GM18951 (cell line): ENCODE results near the gene FBXO42.
"Not testable (repeated sequence)": the region's sequence is repeated elsewhere in the genome, so short reads cannot be mapped to it uniquely, and the experiment has no call there.

Source experiments
- POLR2A ChIP-seq: IDR thresholded peaks from 4 replicates; pipeline ENCODE4 v1.6.1; 2011; ENCODE audit warnings: mild to moderate bottlenecking; ENCODE audit not compliant: insufficient read length, insufficient read depth; ENCODE audit errors: extremely low read depth
- in situ Hi-C: fragments of 300-500 bp; cut with MboI; formaldehyde crosslinking; loops from one replicate; pipeline ENCODE4 v1.12.0; 2022; ENCODE audit warnings: low sequenced_read_pairs, mixed read lengths, inconsistent platforms; ENCODE audit not compliant: unreplicated experiment

Gene FBXO42

DNA sequence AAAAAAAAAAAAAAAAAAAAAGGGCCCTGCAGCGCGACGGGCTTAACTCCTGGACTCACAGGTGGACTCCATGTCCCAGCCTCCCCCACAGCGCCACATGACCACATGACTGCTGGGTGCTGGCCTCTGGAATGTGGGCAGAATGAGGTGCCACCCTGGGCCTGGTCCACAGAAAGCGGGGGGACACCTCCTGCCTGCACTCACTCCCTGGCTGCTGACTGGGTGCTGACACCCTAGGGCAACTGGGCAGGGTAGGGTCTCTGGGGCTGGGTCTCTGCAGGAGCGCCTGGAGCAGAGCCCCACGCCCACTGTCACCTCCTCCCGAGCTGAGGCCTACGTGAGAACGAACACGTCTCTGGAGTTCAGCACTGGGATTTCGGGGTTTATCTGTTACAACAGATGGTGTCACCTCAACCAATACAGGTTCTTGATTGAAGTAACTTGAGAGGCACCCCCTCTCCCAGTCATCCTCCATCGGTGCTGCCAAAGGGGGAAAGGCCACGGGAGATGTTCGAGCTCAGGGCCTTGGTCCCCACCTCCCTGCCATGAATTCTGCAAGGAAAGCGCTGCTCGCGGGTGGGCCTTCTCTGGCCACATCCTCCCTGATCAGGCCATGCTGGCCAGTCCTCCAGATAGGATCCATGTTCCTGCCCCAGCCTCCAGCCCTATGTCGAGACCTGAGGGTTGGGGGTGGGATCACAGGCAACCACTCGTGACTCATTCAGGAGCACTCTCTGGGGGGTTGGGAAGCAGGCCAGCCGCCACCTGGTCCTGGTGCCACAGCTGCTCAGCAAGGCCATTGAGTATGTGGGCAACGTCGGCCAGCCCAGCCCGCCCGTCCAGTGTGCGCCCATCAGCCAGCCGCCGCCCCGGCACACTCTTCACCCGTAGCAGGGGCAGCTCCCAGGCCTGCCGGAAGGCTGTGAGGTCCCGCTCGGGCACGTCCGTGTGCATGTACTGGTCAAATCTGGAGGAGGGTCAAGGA is 120.7 kb downstream of the FBXO42 start:
- in situ Hi-C loops = no loop called here

DNA sequence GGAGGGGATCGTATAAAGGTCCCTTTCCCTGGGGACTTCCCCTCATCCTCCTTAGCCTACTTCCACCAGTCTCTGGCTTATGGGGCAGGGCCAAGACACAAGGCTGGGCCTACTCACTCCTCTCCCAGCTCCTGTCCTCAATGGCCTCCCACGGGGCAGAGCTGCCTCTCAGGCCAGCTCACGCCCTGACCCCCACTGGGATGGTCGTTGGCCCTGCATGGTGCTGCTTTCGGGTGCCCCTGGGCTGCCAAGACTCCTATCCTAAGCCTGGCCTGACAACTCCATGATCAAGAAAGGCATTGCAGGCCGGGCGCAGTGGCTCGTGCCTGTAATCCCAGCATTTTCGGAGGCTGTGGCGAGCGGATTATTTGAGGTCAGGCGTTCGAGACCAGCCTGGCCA is 121.5 kb downstream of the FBXO42 start:
- in situ Hi-C loops = no loop called here
- TF ChIP-seq POLR2A = no peak

More for the DNA sequence above, 120.7 kb downstream of the FBXO42 start:
- TF ChIP-seq POLR2A = no peak

DNA sequence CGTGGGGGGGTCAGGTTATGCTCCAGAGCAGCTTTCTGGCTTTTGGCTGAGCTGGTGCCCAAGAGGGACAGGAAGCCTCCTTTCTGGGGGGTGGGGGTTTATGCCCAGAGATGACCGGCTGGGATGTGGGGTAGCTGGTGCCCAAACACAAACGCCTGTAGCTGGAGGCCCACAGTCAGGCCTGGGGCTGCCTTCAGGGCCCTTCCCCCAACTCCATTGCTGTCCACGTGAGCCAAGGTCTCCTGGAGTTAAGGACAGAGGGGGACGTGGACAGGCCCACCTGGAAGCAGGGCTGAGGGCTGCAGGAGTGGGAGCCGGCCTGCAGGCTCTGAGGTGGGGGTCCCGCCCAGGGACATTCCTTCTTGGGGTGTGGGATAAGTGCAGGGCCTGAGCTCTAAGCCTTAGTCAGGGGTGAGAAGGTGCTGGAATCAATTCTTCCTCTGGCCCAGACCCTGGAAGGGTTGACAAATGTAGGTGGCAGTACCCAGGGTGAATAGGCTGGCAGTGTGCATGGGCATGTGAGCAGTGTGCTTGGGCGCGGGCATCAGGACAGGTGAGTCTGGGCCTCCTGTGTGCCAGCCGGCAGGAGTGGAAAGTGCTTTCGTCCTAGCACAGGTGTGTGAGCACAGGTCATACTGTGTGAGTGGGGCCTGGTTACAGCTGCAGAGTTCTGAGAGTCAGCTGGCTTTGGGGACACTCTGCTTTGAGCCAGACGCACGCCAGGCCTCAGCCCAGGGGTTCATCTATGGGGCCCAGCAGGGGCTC is 122.1 kb downstream of the FBXO42 start:
- in situ Hi-C loops = no loop called here
- TF ChIP-seq POLR2A = no peak

DNA sequence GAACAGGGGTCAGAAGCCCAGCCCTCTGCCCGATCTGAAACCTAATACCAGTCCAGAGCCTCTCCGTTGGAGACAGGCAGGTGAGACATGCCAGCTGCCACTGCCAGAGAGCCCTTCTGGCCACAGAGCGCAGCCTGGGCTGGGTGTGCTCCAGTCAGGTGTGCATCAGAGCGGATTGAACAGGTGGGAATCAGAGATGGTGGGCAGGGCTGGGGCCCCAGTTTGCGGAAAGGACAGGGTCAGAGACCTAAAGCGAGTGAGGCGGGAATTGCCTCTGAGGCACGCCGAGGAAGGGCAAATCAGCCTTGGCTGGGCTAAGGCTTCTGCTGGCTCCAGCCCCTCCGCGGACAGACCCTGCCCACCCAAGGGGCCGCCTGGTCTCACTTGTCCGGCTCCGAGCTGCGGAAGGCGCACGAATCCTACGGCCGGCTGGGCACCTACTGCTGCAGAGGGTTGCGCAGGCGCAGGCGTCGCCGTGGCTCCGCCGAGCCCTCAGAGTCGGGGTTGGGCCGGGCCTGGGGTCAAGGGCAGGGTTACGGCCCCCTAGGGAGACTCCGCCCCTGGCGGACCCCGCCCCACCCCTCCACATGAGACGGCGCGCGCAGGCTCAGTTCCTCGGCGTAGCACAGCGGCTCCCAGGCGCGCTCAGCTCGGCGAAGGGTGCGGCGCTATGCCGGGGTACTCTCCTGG is 125.6 kb downstream of the FBXO42 start:
- TF ChIP-seq POLR2A = no peak
- in situ Hi-C loops = no loop called here

GRCh38 chr1:16226129-16226489 is 126.2 kb downstream of the FBXO42 start:
- in situ Hi-C loops = no loop called here
- TF ChIP-seq POLR2A = no peak

- TF ChIP-seq POLR2A = no peak
- in situ Hi-C loops = no loop called here
Observed at GRCh38 chr1:16224472-16224871, 127.8 kb downstream of the FBXO42 start.

DNA sequence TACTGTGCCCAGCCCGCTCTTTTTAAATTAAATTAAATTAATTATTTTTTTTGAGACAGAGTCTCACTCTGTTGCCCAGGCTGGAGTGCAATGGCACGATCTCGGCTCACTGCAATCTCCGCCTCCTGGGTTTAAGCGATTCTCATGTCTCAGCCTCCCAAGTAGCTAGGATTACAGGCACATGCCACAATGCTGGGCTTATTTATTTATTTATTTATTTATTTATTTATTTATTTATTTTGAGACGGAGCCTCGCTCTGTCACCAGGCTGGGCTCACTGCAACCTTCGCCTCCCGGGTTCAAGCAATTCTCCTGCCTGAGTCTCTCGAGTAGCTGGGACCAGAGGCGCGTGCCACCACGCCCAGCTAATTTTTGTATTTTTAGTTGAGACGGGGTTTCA is 129.6 kb downstream of the FBXO42 start:
- in situ Hi-C loops = not testable (repeated sequence)

DNA sequence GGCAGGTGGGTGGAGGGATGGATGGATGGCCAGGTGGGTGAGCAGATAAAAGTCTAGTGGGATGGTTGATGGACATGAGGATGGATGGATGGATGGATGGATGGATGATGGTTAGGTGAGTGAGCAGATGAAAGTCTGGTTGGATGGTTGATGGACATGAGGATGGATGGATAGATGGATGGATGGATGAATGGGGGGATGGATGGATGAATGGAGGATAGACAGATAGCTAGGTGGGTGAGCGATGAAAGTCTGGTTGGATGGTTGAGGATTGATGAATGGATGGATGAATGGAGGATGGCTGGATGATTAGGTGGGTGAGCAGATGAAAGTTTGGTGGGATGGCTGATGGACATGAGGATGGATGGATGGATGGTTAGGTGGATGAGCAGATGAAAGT is 130.8 kb downstream of the FBXO42 start:
- no peak for TF ChIP-seq POLR2A
- in situ Hi-C loops = no loop called here

GRCh38 chr1:16219968-16220500 is 132.2 kb downstream of the FBXO42 start:
- no peak for TF ChIP-seq POLR2A
- in situ Hi-C loops = no loop called here

DNA sequence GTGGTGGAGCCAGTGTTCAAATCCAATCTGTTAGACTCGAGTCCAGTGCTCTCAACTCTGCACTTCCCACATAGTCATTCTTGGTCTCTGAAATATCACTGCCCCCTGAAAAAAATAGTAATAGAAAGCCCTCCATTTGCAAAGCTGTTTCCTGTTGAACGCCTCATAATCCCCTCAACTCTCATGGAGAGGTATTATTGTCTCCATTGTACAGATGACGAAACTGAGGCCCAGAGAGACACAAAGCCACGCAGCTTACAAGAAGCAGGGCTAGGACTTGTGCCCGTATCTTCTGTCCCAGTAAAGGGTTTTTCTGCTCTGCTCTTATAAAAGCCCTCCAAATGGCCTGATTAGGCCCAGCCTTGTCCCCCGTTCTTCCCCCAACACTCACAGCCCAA is 133.6 kb downstream of the FBXO42 start:
- no peak for TF ChIP-seq POLR2A
- in situ Hi-C loops = no loop called here

DNA sequence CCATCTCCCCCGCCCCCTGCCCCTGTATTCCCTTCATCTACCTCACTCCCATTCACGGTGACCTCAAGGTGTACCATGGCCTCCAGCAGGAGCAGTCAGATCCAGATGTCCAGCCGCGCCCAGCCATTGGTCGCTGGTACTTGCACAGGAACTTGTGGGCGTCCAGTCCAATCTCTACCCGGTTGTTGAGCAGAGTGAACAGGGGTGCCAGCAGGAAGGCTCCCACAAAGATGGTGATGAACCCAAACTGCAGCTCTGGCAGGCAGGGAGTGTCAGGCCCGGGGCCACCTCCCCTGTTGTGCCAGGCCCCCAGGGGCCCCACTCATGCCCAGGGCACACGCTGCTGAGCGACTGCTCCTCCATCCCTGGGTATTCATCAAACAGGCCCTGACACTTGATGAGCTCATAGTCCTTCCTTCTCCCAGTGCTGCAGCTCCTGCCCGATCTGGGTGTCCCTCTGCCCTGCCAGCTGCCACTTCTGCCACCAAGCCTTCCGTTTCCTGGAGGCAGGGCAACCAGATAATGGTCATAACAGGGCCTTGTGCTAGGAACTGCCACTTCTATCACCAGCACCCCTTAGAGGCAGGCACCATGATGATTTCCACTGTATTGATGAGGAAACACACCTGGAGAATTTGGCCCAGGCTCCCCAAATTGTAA is 134.1 kb downstream of the FBXO42 start:
- in situ Hi-C loops = no loop called here
- no peak for TF ChIP-seq POLR2A

GRCh38 chr1:16217061-16217785 is 135.1 kb downstream of the FBXO42 start:
- in situ Hi-C loops = no loop called here
- TF ChIP-seq POLR2A = peak; percentile 54
